ENCODE results near the gene MINAR2.

- no peak for TF ChIP-seq POLR2AphosphoS5 (IDR thresholded peaks at IDR 0.05; ENCODE audit: low read depth, low read length)
- TF ChIP-seq REST (IDR thresholded peaks at IDR 0.05; ENCODE audit: insufficient read depth in 1 of 2, low read depth in 2 of 2, low read length in 2 of 2) = no peak
Measured at GRCh38 chr5:129746876-129747275, 1.0 kb upstream of the MINAR2 start.
